Measurements from ENCODE around the gene LDLRAD4.

LDLRAD4 gene

DNA sequence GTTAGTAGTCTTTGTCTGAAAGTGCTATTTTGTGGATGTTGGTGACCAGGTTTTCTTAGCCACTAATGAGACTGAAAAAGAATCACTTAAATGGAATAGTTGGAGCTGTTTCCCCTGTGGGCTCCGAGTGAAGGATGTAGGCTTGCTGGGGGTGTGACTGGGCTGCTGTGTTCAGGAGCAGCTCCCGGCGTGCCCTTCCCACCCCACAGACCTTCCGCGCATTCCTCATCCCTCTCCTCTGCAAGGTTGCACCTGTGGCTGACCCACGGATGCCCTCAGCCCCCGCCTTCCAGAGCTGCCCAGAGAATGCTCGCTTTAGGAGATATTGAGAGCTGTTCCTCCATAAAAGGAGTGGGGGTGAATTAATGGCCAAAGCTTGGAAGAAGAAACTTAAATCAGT lies 174.3 kb downstream of the LDLRAD4 start:
- no peak for DNase-seq

DNA sequence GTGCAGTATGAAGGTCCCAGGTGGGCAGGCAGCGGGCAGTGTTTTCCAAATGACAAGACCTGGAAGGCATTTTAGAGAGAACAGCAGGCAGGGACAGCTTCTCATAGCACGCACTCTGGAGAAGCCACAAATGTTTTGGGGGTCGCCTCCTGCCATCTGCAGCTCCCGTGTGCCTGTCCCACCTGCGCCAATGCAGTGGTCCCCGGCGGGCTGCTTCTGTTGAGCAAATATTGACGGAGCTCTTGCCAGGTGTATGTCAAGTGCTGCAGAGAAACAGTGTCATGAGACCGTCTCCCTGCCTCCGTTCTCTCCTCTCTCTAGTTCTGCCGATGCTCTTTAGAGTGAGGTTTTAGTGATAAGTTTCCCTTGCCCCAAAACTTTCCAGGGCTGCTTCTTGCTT lies 174.8 kb downstream of the LDLRAD4 start:
- DNase-seq = no peak

DNA sequence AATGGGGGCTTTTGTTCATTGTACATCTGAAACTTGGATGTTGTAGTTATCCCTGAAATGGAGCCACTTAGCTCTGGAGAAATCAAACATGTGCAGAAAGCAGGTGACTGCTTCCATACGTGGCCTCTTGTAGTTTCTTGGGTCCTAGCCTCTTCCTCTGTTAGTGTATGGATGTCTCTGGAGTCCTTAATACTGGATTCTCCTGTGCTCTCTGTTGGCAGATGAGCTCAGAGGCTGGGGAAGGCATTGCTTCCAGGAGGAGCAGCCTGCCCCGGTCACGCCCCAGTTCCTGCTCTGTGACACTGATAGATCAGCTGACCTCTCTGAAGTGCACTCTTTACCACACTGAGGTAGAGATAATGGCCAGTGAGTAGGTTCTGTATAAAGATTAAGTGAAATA lies 176.2 kb downstream of the LDLRAD4 start:
- DNase-seq = no peak

DNA sequence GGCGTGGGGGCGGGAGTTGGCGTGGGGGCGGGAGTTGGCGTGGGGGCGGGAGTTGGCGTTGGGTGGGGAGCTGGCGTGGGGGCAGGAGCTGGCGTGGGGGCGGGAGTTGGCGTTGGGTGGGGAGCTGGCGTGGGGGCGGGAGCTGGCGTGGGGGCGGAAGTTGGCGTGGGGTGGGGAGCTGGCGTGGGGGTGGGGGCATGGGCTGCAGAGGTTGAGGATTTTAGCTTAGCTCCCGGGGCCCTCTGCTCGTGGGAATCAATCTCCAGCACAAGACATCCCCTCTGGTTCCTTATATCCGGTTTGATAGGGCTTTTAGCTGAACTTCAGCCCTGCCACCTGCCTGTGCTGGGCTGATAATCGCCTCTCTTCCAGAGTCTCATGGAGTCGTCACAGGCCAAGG lies 177.0 kb downstream of the LDLRAD4 start:
- no peak for DNase-seq

- no peak for DNase-seq
These were observed 179.1 kb downstream of the LDLRAD4 start for GRCh38 chr18:13397504-13398163.

DNA sequence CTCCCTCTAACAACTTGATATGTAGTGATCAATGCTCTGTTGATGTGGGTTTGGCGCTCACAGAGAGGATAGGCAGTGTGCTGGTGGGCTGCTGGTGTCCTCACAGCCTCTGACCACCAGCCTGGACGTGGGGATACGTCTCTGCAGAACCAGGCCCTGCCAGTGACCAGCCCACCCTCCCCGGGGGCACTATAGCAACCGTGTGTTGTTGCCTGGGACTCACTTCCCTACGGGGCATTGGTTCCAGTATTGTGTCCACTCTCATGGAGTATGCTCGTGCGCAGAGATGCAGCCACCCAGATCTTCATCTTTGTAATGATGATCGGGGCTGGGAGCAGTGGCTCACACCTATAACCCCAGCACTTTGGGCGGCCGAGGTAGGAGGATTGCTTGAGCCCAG lies 180.1 kb downstream of the LDLRAD4 start:
- no peak for DNase-seq

GRCh38 chr18:13399511-13399910 lies 181.0 kb downstream of the LDLRAD4 start:
- no peak for DNase-seq

- DNase-seq = no peak
These were observed 182.2 kb downstream of the LDLRAD4 start for GRCh38 chr18:13400636-13401315.

- no peak for DNase-seq
These were observed 182.8 kb downstream of the LDLRAD4 start for GRCh38 chr18:13401404-13401803.

DNA sequence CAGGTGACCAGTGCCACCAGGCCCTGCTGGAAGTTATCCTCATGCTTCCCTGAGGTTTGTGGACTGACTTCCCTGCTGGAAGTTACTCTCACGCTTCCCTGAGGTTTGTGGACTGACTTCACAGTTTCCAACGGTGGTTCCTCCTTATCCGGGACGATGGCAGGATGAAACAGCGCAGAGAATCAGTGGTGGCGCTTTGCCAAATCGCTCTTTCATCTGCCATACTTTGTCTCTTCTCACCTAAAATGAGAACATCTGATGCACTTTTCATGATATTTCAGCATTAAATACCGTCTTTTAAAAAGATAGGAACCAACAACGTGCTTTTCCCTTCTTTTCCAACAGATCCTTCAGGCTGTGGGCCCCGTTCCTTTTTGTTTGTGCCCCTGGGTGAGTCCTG lies 183.3 kb downstream of the LDLRAD4 start:
- DNase-seq = no peak

DNA sequence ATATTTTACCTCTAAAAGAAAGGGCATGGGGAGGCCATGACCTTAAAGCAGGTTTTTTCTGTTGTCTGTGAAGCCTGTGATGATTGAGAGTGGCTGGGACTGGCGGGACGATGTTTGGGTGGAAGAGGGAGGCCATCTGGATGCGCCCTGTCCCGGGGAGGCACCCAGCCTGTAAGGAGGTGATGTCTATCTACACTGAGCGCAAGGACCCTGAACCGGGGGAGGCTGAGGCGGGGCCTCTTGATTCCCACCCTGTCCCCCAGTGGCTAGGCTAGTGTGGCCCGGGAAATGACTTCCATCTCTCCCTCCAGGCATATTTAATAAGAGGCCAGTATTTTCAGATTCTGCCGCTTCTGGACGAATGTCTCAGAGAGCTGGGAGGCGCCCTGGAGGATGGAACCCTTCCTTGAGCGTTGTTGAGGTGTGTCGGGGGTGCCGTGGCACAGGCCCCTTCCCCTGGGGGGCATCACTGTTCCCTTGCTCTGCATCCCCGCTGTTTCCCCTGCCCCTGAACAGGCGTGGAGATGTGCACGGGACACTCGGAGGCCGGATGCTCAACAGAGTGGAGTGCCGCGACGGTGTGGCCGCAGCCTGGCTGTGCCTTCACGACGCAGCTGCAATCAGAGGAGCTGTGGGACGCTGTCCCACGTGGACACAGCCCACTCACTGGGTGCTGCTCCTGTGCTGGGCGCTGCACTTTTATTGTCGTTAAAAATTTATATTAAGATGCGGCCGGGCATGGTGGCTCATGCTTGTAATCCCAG lies 185.4 kb downstream of the LDLRAD4 start:
- no peak for DNase-seq

- no peak for DNase-seq
These were observed 186.9 kb downstream of the LDLRAD4 start for GRCh38 chr18:13405305-13406038.

DNA sequence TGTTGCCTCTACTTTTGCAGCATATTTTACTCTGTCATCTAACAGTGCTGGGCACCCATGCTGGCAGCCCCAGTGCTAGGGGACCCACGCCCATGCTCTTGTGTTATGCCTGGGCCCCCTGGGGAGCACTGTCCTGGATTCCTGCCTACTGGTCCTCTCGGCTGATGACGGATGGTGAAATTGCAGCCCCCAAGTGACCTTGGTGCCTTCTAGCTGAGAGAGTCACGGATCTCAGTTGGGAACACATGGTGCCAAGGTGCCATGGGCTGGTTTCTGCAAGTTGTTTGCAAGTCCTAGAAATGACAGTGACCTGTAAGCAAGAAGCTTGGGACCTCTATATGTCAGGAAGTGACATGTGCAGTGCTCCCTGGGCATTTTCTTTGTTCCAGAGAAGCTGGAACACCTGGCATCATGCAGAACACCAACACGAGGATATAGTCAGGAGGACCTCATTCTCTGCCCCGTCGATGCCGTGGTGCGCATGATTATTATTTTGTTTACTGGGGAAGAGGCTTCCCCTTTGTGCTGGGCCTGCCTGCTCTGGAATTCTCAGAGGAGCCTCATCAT lies 187.6 kb downstream of the LDLRAD4 start:
- DNase-seq = no peak

DNA sequence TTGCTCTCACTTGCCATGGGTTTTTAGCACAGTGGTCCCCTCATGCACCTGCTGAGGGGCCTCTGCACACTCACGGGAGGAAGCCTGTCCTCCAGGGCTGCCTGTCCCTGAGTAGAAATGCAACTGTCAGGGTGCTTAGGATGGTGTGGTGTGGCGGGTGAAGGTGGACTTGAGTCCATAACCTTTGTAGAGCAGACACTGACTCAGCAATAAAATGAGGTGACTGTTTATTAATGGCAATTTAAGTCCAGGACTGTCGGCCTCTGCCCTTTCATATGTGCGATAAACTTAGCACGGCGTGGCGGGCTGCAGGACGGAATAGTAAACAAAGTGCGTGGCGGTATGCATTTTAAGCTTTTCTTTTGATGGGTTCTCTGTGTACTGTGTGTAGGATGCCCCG lies 188.2 kb downstream of the LDLRAD4 start:
- DNase-seq = no peak

DNA sequence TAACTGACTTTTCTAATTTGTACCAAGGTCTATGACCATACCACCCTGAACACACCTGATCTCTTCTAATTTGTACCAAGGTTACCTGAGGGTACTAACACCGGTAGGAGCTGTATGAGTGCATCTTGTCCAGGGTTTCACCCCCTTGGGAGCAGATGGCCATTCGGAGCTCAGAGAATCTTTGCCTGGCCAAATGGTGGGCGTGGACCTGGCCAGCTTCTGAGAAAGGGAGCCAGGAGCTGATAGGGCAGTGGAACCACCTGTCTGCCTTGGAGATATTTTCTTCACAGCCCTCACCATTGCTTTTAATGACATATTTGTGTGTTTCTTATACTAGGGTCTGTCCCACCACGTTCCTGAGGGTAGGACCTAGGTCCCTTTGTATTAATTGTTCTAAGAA lies 188.9 kb downstream of the LDLRAD4 start:
- DNase-seq = no peak

DNA sequence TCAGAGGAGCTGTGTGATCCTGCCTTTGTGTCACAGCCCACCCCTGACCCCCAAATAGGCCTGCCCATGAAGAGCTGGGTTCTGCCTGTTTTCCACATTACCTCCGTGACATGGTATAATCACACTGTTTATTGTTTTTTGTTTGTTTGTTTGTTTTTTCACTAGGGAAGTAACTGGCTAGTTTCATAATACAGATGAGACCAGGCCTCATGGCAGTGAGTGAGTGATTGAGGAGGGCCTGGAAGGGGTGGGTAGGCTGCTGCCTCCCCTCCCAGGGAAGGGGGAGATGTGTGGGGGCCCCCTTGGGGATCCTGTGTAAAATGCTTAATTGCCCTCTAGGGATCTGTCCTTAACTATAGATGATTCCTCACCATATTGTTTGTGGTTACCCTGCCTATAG lies 190.5 kb downstream of the LDLRAD4 start:
- DNase-seq = no peak

- no peak for DNase-seq
These were observed 191.4 kb downstream of the LDLRAD4 start for GRCh38 chr18:13409997-13410396.

- DNase-seq = no peak
These were observed 191.9 kb downstream of the LDLRAD4 start for GRCh38 chr18:13410471-13410870.

- DNase-seq = no peak
These were observed 193.5 kb downstream of the LDLRAD4 start for GRCh38 chr18:13412017-13412416.

- DNase-seq = no peak
These were observed 194.3 kb downstream of the LDLRAD4 start for GRCh38 chr18:13412901-13413300.

- no peak for DNase-seq
These were observed 195.5 kb downstream of the LDLRAD4 start for GRCh38 chr18:13414102-13414501.

DNA sequence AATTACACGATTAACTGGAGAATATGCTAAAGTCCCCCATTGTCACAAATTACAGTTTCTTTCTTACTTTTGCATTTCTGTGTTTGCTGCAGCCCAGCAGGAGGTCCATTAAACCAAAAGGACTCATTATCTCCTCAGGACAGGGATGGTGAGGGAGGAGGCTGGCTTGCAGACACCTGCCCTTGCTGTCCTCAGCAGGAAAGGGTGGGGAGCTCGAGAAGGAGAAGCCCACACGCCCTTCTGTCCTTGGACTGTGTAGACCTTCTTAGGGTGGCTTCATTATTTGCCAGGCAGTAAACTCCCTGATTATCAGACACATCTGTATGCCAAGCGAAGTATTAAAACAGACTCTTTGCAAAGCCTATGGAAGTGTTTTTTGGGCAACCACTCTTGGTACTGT lies 196.0 kb downstream of the LDLRAD4 start:
- no peak for DNase-seq

DNA sequence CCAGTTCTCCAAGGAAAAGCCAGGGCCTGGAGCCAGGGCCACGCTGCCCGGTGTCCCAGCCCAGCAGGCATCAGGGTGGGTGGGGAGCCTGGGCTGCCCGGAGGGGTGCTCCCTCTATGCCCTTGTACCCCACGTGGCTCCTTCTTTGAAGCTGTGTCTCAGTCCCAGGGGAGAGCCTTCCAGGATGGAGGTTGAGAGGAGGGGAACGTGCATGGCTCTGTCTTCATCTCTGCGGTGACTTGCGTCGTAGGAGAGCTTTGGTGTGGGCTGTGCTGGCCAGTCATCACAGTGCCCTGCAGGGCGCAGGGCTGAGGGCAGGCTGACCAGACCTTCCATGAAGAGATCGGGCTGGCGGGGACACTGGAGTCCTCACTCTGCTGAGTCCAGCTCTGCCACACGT lies 197.2 kb downstream of the LDLRAD4 start:
- DNase-seq = no peak

Measured in stimulated activated CD4-positive, alpha-beta T cell treated with anti-CD3 and anti-CD28 coated beads, Interleukin-2, amount 100 ng/mL, for 48 hours (primary cell).